ENCODE measurements around the gene SCN3A. TPM values are rescaled to one million over a fixed set of nuclear protein-coding genes. Genes with fewer than 3 reads are reported as not detected.

SCN3A gene
- total RNA-seq, 2 experiments from 2014 or later = 0.06 to 0.16 TPM

- no peaks in the 10 kb centered on the region for H3K36me3 Mint-ChIP-seq
- no peak for DNase-seq
- H3K4me1 Mint-ChIP-seq = no peaks in the 10 kb centered on the region
- no peaks in the 10 kb centered on the region for H3K9me3 Mint-ChIP-seq
- no peak overlapping the region for H3K4me3 Mint-ChIP-seq
- H3K27me3 Mint-ChIP-seq = no peaks in the 10 kb centered on the region
- H3K27ac Mint-ChIP-seq = no peak overlapping the region
These were observed 93.9 kb downstream of the SCN3A start for GRCh38 chr2:165109915-165110314.

DNA sequence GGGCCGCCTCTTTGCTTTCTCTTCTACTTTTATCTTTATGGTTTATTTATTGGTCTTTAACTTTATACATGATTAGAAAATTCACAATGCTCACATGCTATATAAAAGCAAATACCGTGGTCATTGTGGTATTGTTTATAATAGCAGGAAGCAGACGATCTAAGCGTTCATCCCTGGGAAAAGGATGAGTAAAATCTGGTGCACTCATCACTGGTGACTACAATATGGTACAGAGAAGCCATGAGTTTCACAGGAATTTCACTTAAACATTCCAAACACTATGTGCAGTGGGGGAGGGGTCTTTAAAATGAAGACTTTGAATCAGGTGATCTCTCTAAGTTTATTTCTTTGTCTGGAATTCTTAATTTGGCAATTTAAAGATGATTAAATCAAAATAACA is 97.9 kb downstream of the SCN3A start:
- Mint-ChIP-seq H3K9me3 (no peaks in the 10 kb centered on the region), H3K4me1 (no peaks in the 10 kb centered on the region), H3K27me3 (no peaks in the 10 kb centered on the region), H3K4me3 (no peak overlapping the region), H3K36me3 (no peaks in the 10 kb centered on the region), H3K27ac (no peak overlapping the region)
- no peak for DNase-seq

DNA sequence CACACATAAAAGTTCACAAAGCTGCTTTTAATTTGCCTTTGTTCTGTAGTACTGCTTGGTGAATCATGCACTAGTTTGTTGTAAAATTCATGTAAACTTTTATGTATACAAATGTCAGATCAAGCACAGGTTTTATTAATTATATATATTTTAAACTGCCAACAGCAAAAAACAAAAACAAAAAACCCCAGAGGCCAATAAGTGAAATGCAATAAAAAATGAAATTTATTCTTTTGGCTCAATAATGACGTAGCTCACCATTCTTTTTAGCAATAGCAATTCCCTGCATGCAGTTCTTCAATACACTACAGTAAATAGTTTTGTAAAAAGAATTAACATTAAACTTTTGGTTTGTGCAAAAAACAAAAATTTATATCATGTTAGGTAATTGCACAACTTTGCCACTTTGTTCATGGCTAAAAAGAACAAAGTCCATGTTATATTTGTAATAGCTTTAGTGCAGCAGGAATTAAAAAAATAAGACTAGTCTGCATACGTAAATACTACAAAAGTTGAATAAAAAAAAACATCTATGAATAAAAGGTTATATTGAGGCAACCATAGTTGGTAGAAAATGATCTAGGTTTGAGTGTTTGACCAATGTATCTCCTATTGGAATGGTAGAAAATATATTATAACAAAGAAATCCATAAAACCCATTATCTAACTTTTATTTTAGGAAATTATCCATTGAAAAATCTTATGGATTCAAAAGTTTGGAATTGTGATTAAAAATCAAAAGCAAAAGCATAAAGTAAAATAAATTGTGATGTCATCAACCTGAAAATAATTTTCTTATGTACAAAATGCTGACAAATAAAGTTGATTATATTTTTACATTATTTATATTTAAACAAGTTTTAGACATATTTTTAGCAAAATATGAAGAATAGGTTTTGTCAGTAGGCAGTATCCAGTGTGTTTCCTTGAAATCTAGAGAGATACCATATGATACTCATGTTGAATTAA is 115.6 kb downstream of the SCN3A start:
- H3K36me3 Mint-ChIP-seq = no peaks in the 10 kb centered on the region
- H3K9me3 Mint-ChIP-seq = no peaks in the 10 kb centered on the region
- no peak for DNase-seq
- H3K27me3 Mint-ChIP-seq = no peaks in the 10 kb centered on the region
- H3K4me3 Mint-ChIP-seq = no peak overlapping the region
- H3K27ac Mint-ChIP-seq = no peak overlapping the region
- H3K4me1 Mint-ChIP-seq = no peaks in the 10 kb centered on the region

- H3K9me3 Mint-ChIP-seq = peaks cover 12% of the 10 kb centered on the region
- no peak overlapping the region for H3K27ac Mint-ChIP-seq
- no peak overlapping the region for H3K4me3 Mint-ChIP-seq
- no peaks in the 10 kb centered on the region for H3K36me3 Mint-ChIP-seq
- H3K27me3 Mint-ChIP-seq = no peaks in the 10 kb centered on the region
- DNase-seq = no peak
- H3K4me1 Mint-ChIP-seq = no peaks in the 10 kb centered on the region
These were observed 117.5 kb downstream of the SCN3A start for GRCh38 chr2:165086337-165086736.

- Mint-ChIP-seq H3K4me3 (no peak overlapping the region), H3K36me3 (no peaks in the 10 kb centered on the region), H3K4me1 (no peaks in the 10 kb centered on the region), H3K27me3 (no peaks in the 10 kb centered on the region), H3K27ac (no peak overlapping the region), H3K9me3 (peaks cover 14% of the 10 kb centered on the region)
- DNase-seq = no peak
These were observed 120.5 kb downstream of the SCN3A start for GRCh38 chr2:165083326-165083725.

DNA sequence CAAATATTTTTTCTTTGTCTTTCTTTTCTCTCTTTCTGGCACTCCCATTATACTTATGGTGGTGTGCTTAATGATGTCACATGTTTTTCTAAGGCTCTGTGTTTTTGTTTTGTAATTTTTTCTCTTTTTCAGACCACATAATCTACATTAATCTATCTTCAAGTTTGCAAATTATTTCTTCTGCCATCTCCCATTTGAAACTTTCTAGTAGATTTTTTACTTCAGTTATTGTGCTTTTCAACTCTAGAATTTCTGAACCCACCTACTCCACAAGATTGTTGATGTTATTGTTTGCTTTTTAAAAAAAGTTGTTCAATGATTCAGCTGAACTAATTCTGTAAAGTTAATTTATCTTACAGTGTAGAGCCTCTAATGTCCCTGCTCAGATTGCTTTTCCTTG is 121.4 kb downstream of the SCN3A start:
- H3K27me3 Mint-ChIP-seq = no peaks in the 10 kb centered on the region
- no peaks in the 10 kb centered on the region for H3K4me1 Mint-ChIP-seq
- H3K36me3 Mint-ChIP-seq = no peaks in the 10 kb centered on the region
- H3K9me3 Mint-ChIP-seq = peaks cover 14% of the 10 kb centered on the region
- H3K27ac Mint-ChIP-seq = no peak overlapping the region
- no peak for DNase-seq
- H3K4me3 Mint-ChIP-seq = no peak overlapping the region

GRCh38 chr2:165081276-165081675 is 122.6 kb downstream of the SCN3A start:
- Mint-ChIP-seq H3K9me3 (peaks cover 14% of the 10 kb centered on the region), H3K4me3 (no peak overlapping the region), H3K27me3 (no peaks in the 10 kb centered on the region), H3K4me1 (no peaks in the 10 kb centered on the region), H3K36me3 (no peaks in the 10 kb centered on the region), H3K27ac (no peak overlapping the region)
- DNase-seq = no peak

DNA sequence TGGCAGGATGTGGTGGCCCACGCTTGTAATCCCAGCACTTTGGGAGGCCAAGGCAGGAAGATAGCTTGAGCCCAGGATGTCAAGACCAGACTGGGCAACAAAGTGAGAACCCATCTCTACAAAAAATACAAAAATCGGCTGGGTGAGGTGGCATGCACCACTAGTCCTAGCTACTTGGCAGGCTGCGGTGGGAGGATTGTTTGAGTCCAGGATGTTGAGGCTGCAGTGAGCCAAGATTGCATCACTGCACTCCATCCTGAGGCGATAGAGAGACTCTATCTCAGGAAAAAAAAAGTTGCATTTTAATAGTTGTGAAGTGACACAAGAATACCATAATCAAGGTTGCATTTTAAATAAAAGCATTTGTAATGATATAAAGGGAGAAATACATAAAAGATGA is 124.4 kb downstream of the SCN3A start:
- Mint-ChIP-seq H3K4me3 (no peak overlapping the region), H3K27ac (no peak overlapping the region), H3K4me1 (no peaks in the 10 kb centered on the region), H3K9me3 (peaks cover 14% of the 10 kb centered on the region), H3K36me3 (no peaks in the 10 kb centered on the region), H3K27me3 (no peaks in the 10 kb centered on the region)
- DNase-seq = no peak

DNA sequence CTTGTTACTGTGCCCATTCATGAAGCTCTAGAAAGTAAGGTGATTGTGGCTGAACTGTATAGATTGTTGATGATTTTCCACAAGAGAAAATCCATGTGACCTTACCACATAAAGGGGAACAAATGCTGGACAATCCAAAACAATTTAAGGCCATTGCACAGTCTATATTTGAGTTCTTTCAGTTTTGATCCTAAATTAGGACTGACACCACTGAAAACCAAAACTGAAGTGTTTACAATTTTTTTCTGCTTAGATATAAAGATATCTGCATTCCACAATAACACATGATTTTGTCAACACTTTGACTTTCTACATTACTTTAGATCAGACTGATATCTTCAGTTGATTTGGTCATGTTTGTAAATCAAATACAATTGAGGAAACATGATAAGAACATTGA is 124.9 kb downstream of the SCN3A start:
- no peaks in the 10 kb centered on the region for H3K36me3 Mint-ChIP-seq
- H3K4me3 Mint-ChIP-seq = no peak overlapping the region
- no peaks in the 10 kb centered on the region for H3K27me3 Mint-ChIP-seq
- no peak overlapping the region for H3K27ac Mint-ChIP-seq
- H3K4me1 Mint-ChIP-seq = no peaks in the 10 kb centered on the region
- no peak for DNase-seq
- H3K9me3 Mint-ChIP-seq = peaks cover 14% of the 10 kb centered on the region

- Mint-ChIP-seq H3K9me3 (peaks cover 3% of the 10 kb centered on the region), H3K4me1 (no peaks in the 10 kb centered on the region), H3K27ac (no peak overlapping the region), H3K4me3 (no peak overlapping the region), H3K27me3 (no peaks in the 10 kb centered on the region), H3K36me3 (no peaks in the 10 kb centered on the region)
- DNase-seq = no peak
These were observed 129.0 kb downstream of the SCN3A start for GRCh38 chr2:165074884-165075283.

- H3K36me3 Mint-ChIP-seq = no peaks in the 10 kb centered on the region
- H3K4me1 Mint-ChIP-seq = no peaks in the 10 kb centered on the region
- no peaks in the 10 kb centered on the region for H3K27me3 Mint-ChIP-seq
- no peak overlapping the region for H3K27ac Mint-ChIP-seq
- DNase-seq = no peak
- no peak overlapping the region for H3K4me3 Mint-ChIP-seq
- H3K9me3 Mint-ChIP-seq = peaks cover 3% of the 10 kb centered on the region
These were observed 129.5 kb downstream of the SCN3A start for GRCh38 chr2:165074323-165074722.

- H3K4me3 Mint-ChIP-seq = no peak overlapping the region
These were observed 133.8 kb downstream of the SCN3A start for GRCh38 chr2:165070076-165070475.

DNA sequence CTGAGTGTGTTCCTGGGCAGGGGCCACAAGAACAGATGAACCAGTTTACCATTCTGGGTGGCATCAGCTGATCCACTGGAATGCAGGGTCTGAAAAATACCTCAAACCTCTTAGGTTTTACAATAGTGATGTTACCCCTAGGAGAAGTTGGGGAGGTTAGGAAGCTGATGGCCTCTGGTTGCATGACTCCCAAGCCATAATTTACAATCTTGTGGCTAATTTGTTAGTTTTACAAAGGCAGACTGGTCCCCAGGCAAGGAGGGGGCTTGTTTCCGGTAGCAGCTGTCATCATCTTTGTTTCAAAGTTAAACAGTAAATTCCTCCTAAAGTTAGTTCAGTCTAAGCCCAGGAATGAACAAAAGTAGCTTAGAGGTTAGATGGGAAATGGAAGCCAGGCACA is 134.7 kb downstream of the SCN3A start:
- no peak for DNase-seq
- Mint-ChIP-seq H3K9me3 (peaks cover 3% of the 10 kb centered on the region), H3K4me3 (no peak overlapping the region), H3K27ac (no peak overlapping the region), H3K4me1 (peaks cover 2% of the 10 kb centered on the region), H3K27me3 (peaks cover 5% of the 10 kb centered on the region), H3K36me3 (no peaks in the 10 kb centered on the region)

More at GRCh38 chr2:165070076-165070475, 133.8 kb downstream of the SCN3A start:
- DNase-seq = no peak
- Mint-ChIP-seq H3K9me3 (peaks cover 3% of the 10 kb centered on the region), H3K27me3 (peaks cover 5% of the 10 kb centered on the region), H3K36me3 (no peaks in the 10 kb centered on the region), H3K27ac (no peak overlapping the region), H3K4me1 (peaks cover 2% of the 10 kb centered on the region)

GRCh38 chr2:165068487-165068757 is 135.4 kb downstream of the SCN3A start:
- no peak for DNase-seq
- H3K36me3 Mint-ChIP-seq = no peaks in the 10 kb centered on the region
- H3K9me3 Mint-ChIP-seq = peaks cover under 1% of the 10 kb centered on the region
- peaks cover 5% of the 10 kb centered on the region for H3K27me3 Mint-ChIP-seq
- no peak overlapping the region for H3K27ac Mint-ChIP-seq
- peaks cover 2% of the 10 kb centered on the region for H3K4me1 Mint-ChIP-seq
- no peak overlapping the region for H3K4me3 Mint-ChIP-seq

DNA sequence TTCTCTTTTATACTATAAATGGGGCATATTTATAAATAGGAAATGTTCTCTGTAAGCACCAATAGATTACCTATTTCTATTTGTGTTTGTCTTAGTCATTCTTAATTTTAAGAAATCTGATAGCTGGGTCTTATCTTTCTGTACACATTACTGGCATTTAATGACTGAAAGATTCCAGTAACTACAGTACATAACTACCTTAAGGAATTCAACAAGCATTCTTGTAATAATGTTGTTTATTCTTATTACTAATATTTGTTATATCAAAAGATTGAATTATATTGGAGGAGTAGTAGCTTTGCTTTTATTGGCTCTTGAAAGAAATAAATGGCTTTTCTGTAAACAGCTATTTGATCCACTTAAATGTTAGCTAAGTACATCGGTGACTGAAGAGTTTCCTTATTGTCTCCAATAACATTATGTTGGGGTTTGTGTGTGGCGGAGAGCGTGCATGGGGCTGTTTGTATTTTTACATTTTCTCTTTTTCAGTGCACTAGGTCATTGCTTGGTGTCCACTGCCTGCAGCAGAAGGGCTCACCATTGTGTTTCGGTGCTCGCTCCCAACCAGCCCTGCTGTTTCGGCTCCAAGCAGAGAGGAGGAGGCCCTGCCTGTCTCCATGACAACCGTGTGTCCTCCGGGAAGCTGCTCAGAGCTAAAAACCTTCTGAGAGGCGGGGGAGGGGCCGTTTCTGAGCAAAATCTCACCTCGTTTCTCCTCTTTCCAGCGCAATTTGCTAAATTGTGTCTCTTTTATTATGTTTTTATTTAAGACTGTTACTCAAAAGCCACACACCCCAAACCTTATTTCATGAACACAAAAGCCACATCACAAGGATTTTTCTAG is 136.0 kb downstream of the SCN3A start:
- H3K4me3 Mint-ChIP-seq = no peak overlapping the region
- H3K9me3 Mint-ChIP-seq = no peaks in the 10 kb centered on the region
- no peaks in the 10 kb centered on the region for H3K36me3 Mint-ChIP-seq
- H3K4me1 Mint-ChIP-seq = peaks cover 2% of the 10 kb centered on the region
- no peak overlapping the region for H3K27ac Mint-ChIP-seq
- peaks cover 5% of the 10 kb centered on the region for H3K27me3 Mint-ChIP-seq
- no peak for DNase-seq

All from activated naive CD8-positive, alpha-beta T cell treated with anti-CD3 and anti-CD28 coated beads for 36 hours (primary cell).